HG03103 (cell line): ENCODE results near the gene AREL1.

Experiments
- ATAC-seq: cut with Tn5 transposase; IDR thresholded peaks from one replicate; pipeline ENCODE4 v1.9.1; 2021; ENCODE audit warnings: low read depth; ENCODE audit not compliant: unreplicated experiment

Gene AREL1

GRCh38 chr14:74661726-74662450 is 51.0 kb downstream of the AREL1 start:
- ATAC-seq = no peak

GRCh38 chr14:74660863-74661262 is 52.0 kb downstream of the AREL1 start:
- no peak for ATAC-seq

GRCh38 chr14:74660167-74660566 is 52.7 kb downstream of the AREL1 start:
- no peak for ATAC-seq

- no peak for ATAC-seq
Measured at GRCh38 chr14:74658535-74659131, 54.2 kb downstream of the AREL1 start.

GRCh38 chr14:74656964-74657363 is 55.9 kb downstream of the AREL1 start:
- no peak for ATAC-seq

- no peak for ATAC-seq
Measured at GRCh38 chr14:74655599-74656395, 57.1 kb downstream of the AREL1 start.

- ATAC-seq = no peak
Measured at GRCh38 chr14:74654931-74655330, 57.9 kb downstream of the AREL1 start.

- no peak for ATAC-seq
Measured at GRCh38 chr14:74653386-74654138, 59.3 kb downstream of the AREL1 start.

GRCh38 chr14:74652541-74652940 is 60.3 kb downstream of the AREL1 start:
- no peak for ATAC-seq

- no peak for ATAC-seq
Measured at GRCh38 chr14:74650927-74651686, 61.8 kb downstream of the AREL1 start.

GRCh38 chr14:74649673-74650072 is 63.2 kb downstream of the AREL1 start:
- ATAC-seq = no peak

- no peak for ATAC-seq
Measured at GRCh38 chr14:74649167-74649566, 63.7 kb downstream of the AREL1 start.

- ATAC-seq = no peak
Measured at GRCh38 chr14:74648601-74649000, 64.3 kb downstream of the AREL1 start.

GRCh38 chr14:74647678-74648461 is 65.0 kb downstream of the AREL1 start:
- ATAC-seq = no peak

- ATAC-seq = no peak
Measured at GRCh38 chr14:74647061-74647677, 65.7 kb downstream of the AREL1 start.

GRCh38 chr14:74645756-74646470 is 67.0 kb downstream of the AREL1 start:
- ATAC-seq = no peak

GRCh38 chr14:74645244-74645643 is 67.6 kb downstream of the AREL1 start:
- no peak for ATAC-seq
